ENCODE results near the gene GZF1.

Gene GZF1

DNA sequence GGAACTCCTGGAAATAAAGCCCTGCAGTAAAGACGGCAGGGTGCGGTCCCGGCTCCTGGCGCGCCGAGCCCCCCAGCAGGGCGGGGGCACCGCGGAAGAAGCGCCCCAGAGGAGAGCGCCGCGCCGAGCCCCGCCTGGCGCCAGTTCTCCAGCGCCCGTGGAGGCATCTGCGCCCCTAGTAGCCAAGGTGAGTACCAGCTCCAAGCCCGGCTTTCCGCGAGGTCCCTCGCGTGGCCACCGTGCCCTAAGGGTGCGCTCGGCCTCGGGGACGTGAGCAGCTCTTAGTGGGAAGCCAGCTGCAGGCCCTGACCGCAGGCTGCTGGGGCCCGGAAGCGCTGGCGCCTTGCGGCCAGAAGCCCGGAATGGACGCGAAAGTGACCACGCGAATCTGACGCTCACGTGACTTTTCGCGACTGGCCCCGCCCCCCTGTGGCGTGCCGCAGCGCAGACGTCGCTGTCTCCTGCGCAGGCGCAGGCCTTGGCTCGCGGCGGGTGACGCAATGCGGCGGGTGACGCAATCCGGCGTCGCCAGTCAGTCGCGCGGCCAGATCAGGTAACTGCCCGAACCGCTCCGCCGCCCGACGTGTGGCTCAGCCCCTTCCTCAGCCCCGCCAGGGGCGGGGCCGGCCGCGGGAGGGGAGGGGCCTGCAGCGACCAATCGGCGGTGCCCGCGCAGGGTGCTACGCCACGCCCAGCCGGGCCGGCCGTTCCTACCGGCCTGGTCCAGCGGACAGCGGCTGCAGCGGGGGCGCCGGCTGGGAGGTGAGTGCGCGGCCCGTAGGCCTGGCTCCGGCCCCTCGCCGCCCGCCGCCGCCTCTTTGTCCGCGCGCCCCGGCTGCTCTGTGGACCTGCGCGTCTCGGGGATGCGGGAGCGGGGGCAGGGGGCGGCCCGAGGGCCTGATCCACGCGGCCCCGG, at the start of gene GZF1:
GZF1 (plus strand) TSS at position 707 of the 916 bp plus-strand sequence. CDS start 2,202 bp downstream, outside the sequence.
- peak; percentile 99 for DNase-seq

DNA sequence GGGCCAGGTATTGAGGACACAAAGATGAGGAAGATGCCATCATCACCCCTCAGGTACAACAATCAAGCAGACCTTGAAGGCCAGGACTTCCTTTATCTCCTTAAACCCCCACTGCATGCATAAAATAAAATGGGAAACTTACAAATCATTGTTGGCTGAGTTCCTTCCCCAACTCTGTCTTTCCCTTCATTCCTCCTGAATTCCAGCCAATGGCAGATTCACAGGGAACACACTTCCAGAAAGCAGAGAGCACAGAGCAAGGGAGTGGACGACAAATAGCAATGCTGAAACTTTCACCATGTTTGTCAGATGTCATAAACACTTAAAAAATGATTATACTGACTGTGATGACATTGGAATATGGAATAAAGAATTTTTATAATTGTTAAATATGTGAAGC, 48.7 kb upstream of the GZF1 start:
- DNase-seq, result no peak

DNA sequence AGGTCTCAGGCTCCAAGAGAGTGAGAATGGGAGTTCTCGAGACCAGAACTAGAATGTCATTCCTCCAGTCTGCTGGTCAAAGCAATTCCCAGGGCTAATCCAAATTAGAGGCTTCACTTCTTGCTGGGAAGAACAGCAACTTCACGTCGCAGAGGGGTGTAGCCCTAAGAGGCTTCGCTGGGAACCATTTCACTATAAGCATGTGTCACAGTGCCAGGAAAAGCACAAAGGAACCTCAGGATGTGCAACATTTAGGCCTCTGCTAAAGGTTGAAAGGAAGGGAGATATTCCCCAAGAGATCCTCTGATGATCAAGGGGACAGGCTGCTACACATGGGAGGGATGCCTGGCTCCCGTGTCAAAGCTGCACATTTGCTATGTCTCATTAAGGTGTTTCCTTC, 47.3 kb upstream of the GZF1 start:
- DNase-seq, result no peak

- DNase-seq, result no peak
These were observed 46.9 kb upstream of the GZF1 start for GRCh38 chr20:23315099-23315498.

DNA sequence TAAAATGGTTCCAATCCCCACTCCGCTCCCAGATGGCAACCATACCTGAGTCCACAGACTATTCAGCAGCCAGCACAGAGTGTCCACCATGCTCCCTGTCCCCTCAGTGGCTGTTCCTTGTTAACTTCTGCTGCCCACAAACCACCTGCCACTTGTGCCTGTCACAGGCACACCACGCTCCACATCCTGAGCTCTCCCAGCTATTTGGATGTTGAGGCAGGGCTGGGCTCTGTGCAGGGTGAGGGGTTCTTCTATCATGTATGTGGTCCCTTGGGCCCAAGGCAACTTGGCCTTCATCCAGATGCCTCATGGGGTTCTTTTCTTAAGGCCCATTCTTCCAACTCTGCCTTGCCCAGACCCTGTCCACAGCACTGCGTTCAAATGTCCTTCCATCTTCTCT, 45.4 kb upstream of the GZF1 start:
- no peak for DNase-seq

DNA sequence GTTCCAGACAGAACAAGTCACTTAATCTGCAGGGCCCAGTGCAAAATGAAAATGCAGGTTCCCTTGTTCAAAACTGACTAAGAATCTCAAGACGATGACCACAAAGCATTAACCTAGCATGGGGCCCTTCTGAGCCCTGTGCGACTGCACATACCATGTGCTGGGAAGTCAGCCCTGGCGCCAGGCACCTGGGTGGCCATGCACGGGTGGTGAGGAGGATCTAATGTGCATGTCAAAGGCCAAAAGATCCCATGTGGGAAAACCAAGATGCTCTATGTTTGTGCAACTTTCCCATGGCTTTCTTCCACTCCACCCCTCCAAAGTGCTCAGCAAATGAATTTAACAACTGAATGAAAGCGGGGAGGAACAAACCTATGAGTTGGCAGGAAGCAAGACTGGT, 44.9 kb upstream of the GZF1 start:
- DNase-seq, result no peak

GRCh38 chr20:23318347-23318746, 43.6 kb upstream of the GZF1 start:
- DNase-seq, result no peak

GRCh38 chr20:23320317-23320716, 41.7 kb upstream of the GZF1 start:
- DNase-seq, result no peak

- no peak for DNase-seq
These were observed 36.9 kb upstream of the GZF1 start for GRCh38 chr20:23325107-23325506.

GRCh38 chr20:23326774-23327173, 35.2 kb upstream of the GZF1 start:
- no peak for DNase-seq

DNA sequence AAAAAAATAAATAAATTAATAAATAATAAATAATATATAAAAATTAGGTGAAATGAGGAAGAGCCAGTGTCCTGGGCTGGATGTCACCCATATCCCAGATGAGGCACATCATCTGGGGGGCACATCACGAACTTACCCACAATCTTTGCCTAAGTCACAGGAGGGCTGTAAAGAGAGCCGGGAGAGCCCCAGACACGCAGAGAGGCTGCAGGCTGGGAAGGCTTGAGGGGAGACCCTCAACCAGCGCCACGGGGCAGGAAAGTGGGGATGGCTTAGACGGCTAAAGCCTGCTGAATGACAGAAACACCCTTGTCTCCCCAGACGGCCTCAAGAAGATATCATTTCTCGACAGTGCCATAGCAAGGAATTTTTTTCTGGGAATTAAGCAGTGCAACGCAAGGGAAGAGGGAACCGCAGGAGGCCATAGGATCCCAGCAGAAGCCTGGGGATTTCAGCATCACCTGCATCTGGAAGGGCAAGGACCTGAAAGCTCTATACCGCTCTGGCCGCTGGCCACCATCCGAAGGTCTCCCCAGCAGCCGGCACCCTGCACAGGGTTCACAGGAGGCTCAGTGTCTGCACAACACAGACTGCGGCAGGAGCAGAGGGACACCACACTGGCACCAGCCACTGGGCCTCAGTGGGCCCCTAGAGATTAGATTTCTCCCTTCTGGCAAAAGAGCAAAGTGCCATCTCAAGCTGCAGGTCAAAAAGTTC, 34.2 kb upstream of the GZF1 start:
- DNase-seq, result no peak

- DNase-seq, result no peak
These were observed 30.3 kb upstream of the GZF1 start for GRCh38 chr20:23331450-23332350.

- DNase-seq, result no peak
These were observed 29.5 kb upstream of the GZF1 start for GRCh38 chr20:23332467-23332866.

DNA sequence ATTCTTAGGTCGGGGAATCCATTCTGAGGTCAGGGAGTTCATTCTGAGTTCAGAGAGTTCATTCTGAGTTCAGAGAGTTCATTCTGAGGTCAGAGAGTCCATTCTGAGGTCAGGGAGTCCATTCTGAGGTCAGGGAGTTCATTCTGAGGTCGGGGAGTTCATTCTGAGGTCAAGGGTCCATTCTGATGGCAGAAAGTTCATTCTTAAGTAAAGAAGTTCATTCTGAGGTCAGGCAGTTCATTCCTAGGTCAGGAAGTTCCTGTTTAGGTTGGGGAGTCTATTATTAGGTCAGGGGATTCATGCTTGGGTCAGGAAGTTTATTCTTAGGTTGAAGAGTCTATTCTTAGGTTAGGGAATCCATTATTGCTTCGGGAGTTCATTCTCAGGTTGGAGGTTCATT, 27.9 kb upstream of the GZF1 start:
- DNase-seq, result no peak

DNA sequence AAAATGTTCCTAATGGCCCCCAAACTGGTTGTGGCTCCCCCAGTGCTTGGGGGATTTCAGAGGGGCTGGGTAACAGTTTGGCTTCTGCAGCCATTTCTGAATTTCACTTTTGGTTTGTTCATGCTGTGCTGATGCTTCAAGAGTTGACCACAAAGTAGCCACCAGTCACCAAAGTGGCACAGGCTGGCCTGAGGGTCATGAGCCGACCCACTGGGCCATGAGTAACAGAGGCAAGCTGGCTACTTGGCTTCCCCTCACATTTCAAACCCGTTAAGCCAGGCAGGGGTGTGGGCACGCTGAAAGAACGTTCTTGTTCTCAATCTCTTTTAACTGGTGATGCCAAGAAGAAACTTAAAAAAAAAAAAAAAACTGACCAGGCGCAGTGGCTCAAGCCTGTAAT, 26.5 kb upstream of the GZF1 start:
- no peak for DNase-seq

GRCh38 chr20:23336476-23336875, 25.5 kb upstream of the GZF1 start:
- DNase-seq, result no peak

DNA sequence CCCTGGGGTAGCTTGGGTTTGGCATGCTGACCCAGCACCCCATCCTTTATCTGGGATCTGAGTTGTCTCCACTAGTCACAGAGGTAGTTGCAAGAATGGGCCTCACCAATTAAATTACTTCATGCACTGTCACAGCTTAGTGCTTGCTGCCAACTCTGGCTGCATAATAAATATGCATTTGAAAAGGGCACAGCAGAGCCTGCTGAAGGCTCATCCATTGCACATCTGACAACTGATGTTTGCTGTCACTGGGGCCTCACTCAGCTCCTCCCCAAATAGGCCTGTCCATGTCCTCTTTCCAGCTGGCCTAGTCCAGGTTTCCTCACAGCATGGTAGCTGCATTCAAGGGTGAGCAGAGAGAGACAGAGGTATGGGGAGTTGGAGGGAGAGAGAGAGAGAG, 24.7 kb upstream of the GZF1 start:
- DNase-seq, result no peak

GRCh38 chr20:23339986-23340385, 22.0 kb upstream of the GZF1 start:
- DNase-seq, result no peak

- DNase-seq, result peak; percentile 87
These were observed 21.5 kb upstream of the GZF1 start for GRCh38 chr20:23340524-23340923.

- no peak for DNase-seq
These were observed 20.9 kb upstream of the GZF1 start for GRCh38 chr20:23341073-23341472.

DNA sequence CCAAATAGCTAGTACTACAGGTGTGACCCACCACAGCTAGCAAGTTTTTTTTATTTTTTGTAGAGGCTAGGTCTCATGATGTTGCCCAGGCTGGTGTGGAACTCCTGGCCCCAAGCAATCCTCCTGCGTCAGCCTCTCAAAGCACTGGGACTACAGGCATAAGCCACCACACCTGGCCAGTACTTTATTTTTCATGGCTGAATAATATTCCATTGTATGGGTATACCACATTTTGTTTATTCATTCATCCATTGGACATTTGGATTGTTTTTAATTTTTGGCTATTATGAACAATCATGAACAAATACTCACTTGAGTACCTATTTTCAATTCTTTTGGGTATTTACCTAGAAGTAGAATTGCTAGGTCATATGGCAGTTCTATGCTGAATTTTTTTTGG, 18.4 kb upstream of the GZF1 start:
- no peak for DNase-seq

DNA sequence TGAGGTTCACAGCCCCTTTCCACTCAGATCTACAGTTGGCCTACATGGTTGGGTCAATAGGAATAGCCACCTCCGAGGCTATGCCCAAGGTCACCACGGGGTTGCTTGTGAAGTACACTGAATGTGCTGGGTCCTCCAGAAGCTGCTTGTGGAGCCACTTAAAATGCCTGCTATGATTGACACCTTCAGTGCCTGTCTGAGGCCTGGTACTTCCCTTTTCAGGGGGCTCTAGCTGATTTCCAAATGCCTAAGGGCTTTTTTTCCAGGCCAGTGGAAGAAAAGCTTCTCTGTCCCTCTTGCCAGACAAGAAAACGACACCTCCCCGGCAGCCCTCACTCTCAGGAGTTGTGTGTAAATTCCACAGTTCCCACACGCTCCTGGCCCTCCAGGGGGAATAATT, 17.6 kb upstream of the GZF1 start:
- peak; percentile 68 for DNase-seq

DNA sequence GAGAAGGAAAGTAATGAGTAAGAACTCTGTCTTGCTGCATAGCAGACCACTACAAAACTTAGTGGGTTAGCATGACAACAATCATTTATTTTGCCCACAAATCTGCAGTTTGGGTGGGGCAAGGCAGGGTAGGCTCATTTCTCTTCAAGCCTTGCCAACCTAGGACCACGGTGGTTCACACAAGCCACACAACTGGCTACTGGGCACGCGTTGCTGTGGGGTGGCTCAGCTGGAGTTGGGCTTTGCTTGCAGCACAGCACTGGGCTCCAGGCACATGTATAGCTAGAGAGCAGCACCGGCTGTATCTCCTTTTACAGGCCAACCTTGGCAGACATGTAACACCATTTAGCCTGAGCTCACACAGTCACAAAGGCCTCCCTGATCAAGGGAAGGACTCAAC, 16.0 kb upstream of the GZF1 start:
- DNase-seq, result peak; percentile 40
